ENCODE measurements around the gene TMEM9B. TPM values are rescaled to one million over a fixed set of nuclear protein-coding genes. Genes with fewer than 3 reads are reported as not detected.

The TMEM9B gene
- total and polyA plus RNA-seq, 9 of the 15 experiments (the other 6 are each of a cell fraction or from before 2014, with no cell fraction given), result 7.7 to 20.0 (median 14.0) TPM

DNA sequence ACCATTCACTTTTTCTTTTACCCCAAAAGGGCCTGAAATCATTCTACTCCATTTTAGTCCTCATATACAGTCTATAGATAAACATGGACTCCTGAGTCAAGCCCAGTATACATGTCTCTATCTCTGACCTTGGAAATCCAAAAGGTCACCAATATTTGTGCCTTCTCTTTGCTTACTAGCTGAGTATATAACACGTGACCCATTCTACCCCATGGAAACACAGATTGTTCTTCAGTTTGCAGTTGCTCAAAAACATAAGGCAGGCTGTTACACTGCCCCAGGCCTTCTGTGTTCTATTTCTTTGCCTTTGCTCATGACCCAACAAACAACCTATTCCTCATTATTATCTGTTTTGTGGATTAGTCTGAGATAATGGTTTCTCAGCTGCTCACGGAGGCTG is 33.8 kb upstream of the TMEM9B start (continued):
- TF ChIP-seq, protein P1, sequence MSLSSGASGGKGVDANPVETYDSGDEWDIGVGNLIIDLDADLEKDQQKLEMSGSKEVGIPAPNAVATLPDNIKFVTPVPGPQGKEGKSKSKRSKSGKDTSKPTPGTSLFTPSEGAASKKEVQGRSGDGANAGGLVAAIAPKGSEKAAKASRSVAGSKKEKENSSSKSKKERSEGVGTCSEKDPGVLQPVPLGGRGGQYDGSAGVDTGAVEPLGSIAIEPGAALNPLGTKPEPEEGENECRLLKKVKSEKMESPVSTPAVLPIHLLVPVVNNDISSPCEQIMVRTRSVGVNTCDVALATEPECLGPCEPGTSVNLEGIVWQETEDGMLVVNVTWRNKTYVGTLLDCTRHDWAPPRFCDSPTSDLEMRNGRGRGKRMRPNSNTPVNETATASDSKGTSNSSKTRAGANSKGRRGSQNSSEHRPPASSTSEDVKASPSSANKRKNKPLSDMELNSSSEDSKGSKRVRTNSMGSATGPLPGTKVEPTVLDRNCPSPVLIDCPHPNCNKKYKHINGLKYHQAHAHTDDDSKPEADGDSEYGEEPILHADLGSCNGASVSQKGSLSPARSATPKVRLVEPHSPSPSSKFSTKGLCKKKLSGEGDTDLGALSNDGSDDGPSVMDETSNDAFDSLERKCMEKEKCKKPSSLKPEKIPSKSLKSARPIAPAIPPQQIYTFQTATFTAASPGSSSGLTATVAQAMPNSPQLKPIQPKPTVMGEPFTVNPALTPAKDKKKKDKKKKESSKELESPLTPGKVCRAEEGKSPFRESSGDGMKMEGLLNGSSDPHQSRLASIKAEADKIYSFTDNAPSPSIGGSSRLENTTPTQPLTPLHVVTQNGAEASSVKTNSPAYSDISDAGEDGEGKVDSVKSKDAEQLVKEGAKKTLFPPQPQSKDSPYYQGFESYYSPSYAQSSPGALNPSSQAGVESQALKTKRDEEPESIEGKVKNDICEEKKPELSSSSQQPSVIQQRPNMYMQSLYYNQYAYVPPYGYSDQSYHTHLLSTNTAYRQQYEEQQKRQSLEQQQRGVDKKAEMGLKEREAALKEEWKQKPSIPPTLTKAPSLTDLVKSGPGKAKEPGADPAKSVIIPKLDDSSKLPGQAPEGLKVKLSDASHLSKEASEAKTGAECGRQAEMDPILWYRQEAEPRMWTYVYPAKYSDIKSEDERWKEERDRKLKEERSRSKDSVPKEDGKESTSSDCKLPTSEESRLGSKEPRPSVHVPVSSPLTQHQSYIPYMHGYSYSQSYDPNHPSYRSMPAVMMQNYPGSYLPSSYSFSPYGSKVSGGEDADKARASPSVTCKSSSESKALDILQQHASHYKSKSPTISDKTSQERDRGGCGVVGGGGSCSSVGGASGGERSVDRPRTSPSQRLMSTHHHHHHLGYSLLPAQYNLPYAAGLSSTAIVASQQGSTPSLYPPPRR (CRISPR knock-in tag; IDR thresholded peaks at IDR 0.05; ENCODE audit: borderline replicate concordance), result no peak
- TF ChIP-seq MEIS2 (IDR thresholded peaks at IDR 0.05; ENCODE audit: partially characterized antibody) (no peak), NFYB (IDR thresholded peaks at IDR 0.05; ENCODE audit: extremely low read depth, insufficient read length) (no peak), ERF (CRISPR knock-in tag; IDR thresholded peaks at IDR 0.05) (no peak), RAD51 (IDR thresholded peaks at IDR 0.05; ENCODE audit: borderline replicate concordance, low read depth) (0 out of 2 replicates have a peak, but pooled peaks have one; percentile 30), ZNF785 (CRISPR knock-in tag; IDR thresholded peaks at IDR 0.05) (no peak), ESRRA (IDR thresholded peaks at IDR 0.05; ENCODE audit: borderline replicate concordance, low read depth) (peak; percentile 32; the same call in 1 of the 2 replicates), PTTG1 (tag; IDR thresholded peaks at IDR 0.05; ENCODE audit: low read depth) (no peak), SMARCB1 (IDR thresholded peaks at IDR 0.05; ENCODE audit: insufficient read length, low read depth) (no peak), SAP30 (IDR thresholded peaks at IDR 0.05; ENCODE audit: borderline replicate concordance, insufficient read depth, low read depth, low read length, poor library complexity, severe bottlenecking) (no peak), TCFL5 (CRISPR knock-in tag; conservative IDR thresholded peaks at IDR 0.05) (no peak), FOXP1 (CRISPR knock-in tag; IDR thresholded peaks at IDR 0.05) (no peak)
- TF ChIP-seq, protein P2, sequence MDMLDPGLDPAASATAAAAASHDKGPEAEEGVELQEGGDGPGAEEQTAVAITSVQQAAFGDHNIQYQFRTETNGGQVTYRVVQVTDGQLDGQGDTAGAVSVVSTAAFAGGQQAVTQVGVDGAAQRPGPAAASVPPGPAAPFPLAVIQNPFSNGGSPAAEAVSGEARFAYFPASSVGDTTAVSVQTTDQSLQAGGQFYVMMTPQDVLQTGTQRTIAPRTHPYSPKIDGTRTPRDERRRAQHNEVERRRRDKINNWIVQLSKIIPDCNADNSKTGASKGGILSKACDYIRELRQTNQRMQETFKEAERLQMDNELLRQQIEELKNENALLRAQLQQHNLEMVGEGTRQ (CRISPR knock-in tag; IDR thresholded peaks at IDR 0.05), result 0 out of 2 replicates have a peak, but pooled peaks have one; percentile 17
- TF ChIP-seq, protein P3, sequence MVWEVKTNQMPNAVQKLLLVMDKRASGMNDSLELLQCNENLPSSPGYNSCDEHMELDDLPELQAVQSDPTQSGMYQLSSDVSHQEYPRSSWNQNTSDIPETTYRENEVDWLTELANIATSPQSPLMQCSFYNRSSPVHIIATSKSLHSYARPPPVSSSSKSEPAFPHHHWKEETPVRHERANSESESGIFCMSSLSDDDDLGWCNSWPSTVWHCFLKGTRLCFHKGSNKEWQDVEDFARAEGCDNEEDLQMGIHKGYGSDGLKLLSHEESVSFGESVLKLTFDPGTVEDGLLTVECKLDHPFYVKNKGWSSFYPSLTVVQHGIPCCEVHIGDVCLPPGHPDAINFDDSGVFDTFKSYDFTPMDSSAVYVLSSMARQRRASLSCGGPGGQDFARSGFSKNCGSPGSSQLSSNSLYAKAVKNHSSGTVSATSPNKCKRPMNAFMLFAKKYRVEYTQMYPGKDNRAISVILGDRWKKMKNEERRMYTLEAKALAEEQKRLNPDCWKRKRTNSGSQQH (CRISPR knock-in tag; IDR thresholded peaks at IDR 0.05), result no peak
- TF ChIP-seq, protein P4, sequence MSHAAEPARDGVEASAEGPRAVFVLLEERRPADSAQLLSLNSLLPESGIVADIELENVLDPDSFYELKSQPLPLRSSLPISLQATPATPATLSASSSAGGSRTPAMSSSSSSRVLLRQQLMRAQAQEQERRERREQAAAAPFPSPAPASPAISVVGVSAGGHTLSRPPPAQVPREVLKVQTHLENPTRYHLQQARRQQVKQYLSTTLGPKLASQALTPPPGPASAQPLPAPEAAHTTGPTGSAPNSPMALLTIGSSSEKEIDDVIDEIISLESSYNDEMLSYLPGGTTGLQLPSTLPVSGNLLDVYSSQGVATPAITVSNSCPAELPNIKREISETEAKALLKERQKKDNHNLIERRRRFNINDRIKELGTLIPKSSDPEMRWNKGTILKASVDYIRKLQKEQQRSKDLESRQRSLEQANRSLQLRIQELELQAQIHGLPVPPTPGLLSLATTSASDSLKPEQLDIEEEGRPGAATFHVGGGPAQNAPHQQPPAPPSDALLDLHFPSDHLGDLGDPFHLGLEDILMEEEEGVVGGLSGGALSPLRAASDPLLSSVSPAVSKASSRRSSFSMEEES (CRISPR knock-in tag; IDR thresholded peaks at IDR 0.05), result peak; percentile 59

Measured in K562 (cell line).